Right hindlimb (tissue), 1 donor: ENCODE results near the gene RCE1.

Experiments used
- DNase-seq: peaks from one replicate; pipeline ENCODE4 v3.0.0-alpha.2; 2018

Gene RCE1

DNA sequence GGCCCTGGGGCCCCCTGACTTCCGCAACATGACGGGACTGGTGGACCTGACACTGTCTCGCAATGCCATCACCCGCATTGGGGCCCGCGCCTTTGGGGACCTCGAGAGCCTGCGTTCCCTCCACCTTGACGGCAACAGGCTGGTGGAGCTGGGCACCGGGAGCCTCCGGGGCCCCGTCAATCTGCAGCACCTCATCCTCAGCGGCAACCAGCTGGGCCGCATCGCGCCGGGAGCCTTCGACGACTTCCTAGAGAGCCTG, 14.6 kb downstream of the RCE1 start:
- DNase-seq = no peak

DNA sequence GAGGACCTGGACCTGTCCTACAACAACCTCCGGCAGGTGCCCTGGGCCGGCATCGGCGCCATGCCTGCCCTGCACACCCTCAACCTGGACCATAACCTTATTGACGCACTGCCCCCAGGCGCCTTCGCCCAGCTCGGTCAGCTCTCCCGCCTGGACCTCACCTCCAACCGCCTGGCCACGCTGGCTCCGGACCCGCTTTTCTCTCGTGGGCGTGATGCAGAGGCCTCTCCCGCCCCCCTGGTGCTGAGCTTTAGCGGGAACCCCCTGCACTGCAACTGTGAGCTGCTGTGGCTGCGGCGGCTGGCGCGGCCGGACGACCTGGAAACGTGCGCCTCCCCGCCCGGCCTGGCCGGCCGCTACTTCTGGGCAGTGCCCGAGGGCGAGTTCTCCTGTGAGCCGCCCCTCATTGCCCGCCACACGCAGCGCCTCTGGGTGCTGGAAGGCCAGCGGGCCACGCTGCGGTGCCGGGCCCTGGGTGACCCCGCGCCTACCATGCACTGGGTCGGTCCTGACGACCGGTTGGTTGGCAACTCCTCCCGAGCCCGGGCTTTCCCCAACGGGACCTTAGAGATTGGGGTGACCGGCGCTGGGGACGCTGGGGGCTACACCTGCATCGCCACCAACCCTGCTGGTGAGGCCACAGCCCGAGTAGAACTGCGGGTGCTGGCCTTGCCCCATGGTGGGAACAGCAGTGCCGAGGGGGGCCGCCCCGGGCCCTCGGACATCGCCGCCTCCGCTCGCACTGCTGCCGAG, 15.1 kb downstream of the RCE1 start:
- no peak for DNase-seq

DNA sequence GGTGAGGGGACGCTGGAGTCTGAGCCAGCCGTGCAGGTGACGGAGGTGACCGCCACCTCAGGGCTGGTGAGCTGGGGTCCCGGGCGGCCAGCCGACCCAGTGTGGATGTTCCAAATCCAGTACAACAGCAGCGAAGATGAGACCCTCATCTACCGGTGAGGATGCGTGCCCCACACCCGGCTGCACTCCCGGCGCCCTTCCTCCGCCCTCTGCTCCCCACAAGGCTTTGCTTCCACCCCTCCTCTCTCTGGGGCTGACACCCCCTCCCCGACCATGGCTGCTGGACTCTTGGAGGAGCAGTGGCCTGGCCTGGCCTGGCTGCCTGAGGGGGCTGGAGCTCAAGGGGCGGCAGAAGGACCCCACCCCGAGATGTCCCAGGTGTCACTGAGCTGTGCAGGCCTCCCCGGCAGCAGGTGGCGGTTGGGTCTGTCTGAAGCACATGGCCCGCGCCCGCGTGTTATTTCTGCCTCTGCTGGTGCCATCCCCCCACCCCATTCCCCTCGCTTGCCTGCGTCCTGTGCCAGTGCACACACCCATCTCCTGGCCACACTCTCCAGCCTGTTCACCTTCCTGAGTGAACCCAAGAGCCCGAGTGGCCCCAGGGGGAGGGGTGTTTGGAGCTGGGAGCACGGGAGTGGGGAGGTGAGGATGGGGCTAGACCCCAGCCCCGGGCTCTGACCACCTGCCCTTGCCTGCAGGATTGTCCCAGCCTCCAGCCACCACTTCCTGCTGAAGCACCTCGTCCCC, 15.9 kb downstream of the RCE1 start:
- no peak for DNase-seq

DNA sequence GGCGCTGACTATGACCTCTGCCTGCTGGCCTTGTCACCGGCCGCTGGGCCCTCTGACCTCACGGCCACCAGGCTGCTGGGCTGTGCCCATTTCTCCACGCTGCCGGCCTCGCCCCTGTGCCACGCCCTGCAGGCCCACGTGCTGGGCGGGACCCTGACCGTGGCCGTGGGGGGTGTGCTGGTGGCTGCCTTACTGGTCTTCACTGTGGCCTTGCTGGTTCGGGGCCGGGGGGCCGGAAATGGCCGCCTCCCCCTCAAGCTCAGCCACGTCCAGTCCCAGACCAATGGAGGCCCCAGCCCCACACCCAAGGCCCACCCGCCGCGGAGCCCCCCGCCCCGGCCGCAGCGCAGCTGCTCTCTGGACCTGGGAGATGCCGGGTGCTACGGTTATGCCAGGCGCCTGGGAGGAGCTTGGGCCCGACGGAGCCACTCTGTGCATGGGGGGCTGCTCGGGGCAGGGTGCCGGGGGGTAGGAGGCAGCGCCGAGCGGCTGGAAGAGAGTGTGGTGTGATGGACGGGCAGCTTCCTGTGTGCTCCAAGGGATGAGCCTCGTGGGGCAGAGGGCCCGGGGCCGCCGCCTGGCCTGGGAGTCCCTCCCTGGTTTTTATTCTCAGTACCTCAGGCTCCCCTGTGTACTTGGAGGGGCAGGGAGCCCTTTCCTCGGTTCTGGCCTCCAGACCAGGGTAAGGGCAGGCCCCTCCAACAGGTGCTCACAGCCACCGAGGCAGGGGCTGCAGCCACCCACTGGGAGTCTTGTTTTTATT, 16.6 kb downstream of the RCE1 start:
- peak; percentile 24 for DNase-seq

DNA sequence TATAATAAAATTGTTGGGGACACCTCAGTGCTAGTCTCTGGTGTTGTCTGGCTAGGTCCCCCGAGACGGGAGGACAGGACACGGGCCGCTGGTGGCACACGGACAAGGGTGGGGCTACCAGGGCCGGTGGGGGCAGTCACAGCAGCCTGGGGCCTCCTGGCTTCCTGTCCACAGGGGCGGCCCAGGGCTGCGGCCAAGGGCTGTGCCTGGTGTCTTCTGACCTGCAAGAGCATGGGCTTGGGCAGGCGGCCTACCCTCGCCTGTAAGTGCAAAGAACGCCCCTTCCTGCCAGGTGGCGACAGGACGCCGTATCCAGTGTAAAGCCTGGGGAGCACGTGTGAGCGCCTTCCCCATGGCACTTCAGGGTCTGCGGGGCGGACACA, 17.2 kb downstream of the RCE1 start:
- peak; percentile 17 for DNase-seq

DNA sequence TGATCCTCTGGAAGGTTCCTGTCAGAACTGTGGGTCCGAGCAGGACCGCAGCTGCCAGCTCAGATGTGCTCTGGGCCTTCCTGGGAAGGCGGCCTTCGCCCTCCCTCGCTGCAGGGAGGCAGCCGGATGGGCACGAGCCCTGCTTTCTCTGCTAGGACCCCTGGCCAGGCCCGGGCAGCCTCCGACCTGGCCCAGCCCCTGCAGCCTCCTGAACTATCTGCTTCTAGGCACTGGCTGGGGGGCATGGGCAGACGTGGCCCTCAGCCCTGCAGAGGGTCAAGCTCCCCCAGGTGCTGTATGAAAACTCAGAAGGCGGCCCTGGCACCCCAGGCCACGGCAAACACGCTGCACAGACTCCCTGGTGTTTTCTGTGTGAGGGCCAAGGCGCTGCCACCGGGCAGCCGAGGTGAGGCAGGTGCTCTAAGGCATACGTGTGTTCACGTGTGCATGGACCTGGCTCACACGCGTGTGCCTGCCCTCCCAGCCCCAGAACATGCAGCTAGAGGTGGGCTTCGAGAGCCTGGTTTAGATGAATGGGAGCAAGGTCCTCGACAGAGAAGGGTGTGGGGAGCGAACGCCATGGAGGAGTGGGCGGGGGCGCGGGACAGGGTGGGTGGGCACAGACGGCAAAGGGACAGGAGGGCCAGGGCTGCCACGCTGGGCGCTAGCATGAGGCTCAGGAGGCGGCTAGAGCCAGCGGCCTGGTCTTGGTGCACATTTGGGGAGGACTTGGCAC, 18.0 kb downstream of the RCE1 start:
- peak; percentile 18 for DNase-seq

DNA sequence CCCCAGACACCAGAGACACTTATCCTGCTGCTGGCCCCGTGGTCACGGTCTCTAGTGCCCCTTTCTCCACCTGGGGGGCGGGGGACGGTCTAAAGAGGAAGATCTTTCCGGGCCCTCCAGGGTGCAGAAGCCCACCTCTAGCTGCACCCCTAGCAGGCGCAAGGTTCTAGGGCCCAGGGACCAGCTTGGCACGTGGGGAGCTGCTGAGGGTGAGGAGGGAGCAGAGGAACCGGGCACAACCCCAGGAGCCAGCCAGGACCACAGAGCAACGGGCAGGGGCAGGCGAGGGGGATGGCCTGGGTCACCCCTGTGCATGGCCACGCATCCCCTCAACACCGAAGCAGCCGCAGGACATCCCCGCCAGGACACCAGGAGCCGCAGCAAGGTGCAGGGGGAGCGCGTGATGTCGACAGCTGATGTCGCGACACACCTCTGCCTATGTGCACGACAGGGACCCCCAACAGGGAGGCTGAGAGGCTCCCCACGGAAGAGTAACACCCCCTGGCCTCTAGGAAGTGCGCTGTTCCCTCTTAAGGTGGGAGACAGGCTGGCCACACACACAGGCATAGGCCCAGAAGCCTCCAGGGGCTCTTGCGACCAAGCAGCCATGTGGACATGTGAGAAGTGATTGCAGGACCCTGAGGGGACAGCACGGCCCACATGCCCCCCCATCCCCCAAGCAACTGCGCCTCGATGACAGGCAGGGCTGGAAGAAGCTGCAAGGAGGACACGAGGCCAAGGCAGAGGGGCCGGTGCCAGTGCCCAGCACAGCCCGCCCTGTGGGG, 18.7 kb downstream of the RCE1 start:
- peak; percentile 14 for DNase-seq

DNA sequence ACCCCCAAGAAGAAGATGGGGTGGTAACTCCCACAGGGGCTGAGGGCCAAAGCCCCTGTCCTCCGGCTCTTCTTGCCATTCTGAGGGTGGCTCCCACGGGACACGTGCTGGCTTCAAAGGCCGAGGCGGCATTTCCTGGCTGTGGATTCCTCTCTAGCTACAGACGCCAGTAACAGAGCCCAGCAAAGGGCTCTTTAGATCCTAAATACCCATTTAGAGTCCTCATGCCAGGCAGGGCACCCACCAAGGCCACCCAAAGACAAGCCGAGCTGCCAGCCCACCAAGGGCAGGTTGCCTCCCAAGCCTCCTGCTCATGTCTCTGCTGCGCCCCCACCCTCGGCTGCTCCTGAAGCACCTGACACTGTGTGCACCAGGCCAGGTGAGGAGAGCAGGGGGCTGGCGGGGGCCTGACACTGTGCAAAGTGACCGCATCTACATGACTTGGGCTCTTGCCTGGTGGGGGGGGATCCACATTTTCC, 19.4 kb downstream of the RCE1 start:
- DNase-seq = no peak

DNA sequence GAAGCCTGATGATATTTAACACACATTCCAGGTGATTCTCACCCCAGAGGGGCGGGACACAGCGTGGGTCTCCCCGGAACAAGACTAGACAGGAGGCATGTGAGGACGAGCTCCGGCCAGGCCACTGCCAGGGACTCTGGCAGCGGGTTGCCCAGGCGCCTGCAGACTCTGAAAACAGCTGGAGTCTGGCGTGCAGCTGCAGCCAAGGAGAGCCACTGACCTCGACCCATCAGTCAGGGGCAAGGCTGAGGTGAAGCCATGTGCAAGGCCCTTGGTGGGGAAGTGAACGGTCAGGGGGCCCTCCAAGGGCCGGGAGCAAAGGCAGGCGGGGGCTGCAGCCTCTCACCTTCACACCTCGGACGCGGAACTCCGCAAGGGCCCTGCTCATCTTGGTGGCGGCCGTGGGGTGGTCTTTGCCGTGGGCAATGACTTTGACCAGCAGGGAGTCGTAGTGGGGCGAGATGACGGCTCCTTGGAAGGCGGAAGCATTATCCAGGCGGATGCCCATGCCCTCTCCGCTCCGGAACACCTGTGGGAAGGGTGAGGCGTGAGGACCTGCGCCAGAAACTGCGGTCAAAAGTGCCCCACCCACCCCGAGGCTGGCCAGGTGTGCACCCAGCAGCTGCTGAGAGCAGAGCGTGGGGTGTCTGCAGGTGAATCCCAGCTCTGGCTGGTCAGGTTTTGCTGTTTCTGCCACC, 20.3 kb downstream of the RCE1 start:
- DNase-seq = no peak

DNA sequence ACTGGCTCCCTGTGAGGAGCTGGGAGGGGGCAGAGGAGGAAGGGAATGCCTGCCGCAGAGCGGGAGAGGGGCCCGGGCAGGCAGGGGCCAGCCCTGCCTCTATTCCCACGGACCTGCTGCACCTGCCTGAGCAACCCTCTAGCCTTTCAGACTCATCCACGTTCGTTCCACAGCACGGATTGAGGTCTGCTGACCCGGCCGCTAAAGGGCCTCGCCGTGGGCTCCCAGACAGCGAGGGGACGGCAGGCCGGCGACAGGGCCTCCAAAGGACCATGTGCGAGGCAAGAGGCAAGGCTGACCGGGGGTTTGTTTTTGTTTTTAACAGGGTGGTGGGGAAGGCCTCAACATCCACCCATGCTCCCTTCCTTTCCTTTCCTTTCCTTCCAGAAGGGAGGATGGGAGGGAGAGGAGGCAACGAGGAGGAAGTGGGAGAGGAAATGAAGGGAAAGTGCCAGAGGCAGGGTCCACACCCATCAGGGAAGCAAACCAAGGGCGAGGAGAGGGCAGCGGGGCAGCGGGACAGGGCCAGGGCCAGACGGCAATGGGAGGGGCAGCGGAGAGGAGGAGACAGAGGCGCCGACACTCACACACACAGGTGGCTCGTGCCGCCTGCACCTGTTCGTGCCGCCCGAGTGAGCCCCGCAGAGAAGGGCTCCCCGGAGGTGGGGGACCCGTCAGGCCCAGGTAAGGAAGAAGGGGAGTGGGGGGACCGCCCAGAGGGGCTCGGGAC, 21.1 kb downstream of the RCE1 start:
- no peak for DNase-seq

DNA sequence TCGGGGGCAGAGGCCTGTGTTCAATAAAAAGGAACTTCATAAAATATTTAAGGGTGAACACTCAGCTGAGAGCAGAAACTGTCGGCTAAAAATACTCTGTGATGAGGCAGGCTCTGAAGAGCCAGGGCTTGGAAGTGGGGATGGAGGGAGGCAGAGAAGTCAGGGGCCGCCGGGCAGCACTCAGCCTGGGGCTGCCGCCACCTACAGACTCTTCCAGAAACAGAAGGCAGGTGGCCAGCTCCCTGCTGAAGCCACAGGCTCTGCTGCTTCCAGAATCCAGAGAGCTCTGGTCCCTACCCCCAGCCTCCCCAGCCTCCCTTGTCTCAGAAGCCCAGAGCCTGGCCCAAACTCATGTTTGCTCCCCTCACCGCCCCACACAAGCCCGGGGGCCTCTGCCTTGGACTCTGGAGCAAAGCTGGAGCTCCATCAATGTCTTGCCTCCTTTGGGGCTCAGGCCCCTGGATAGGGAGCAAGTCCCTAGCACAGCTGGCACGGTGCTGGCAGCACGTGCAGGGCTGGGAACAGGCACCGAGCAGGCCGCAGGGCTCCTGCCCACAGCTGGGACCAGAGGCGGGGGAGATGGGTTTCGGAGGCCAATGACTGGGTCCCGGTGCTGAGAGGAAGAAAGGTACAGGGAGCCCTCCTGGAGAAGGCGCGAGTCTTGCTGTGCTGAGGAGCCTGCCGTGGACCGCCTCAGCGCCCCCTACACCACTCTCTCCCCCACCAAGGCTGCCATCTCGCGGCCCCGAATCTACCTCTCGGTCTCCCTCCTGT, 21.9 kb downstream of the RCE1 start:
- DNase-seq = peak; percentile 35

DNA sequence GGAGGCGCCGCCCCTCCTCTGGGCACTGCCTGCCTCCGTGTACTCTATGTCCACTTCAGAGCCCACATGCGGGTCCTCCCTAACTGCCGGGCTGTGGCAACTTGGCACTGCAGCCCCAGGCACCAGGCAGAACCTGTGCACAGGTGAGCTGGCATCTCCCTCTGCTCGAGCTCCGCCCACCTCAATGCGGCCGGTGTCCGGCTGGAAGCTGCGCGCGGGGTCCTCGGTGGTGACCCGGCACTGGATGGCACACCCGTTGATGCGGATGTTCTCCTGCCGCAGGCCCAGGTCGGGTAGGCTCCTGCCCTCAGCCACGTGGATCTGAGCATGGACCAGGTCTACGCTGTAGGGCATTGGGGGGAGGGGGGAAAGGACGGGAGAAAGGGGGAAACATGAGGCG, 22.8 kb downstream of the RCE1 start:
- no peak for DNase-seq

DNA sequence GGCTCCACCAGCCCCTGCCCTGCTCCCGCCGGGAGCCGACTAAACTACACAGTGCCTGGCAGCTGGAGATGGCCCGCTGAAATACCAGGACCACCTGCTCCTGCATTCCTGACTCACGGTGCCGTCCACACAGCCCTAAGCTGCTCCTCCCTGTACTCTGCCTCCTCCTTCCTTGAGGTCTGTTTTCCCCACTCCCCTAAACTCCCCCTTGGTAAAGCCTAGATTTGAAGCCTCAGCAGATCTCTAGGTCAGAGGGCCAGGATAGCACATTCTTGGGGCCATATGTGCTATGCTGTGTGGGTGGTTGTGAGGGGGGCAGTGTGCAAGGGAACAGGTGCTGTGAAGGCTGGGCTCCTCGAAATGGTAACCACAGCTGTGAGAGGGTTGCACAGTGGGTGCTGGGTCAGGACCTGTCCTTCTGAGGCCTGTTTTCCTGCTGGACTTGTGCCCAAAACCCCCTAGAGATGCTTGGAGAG, 23.3 kb downstream of the RCE1 start:
- peak; percentile 78 for DNase-seq

DNA sequence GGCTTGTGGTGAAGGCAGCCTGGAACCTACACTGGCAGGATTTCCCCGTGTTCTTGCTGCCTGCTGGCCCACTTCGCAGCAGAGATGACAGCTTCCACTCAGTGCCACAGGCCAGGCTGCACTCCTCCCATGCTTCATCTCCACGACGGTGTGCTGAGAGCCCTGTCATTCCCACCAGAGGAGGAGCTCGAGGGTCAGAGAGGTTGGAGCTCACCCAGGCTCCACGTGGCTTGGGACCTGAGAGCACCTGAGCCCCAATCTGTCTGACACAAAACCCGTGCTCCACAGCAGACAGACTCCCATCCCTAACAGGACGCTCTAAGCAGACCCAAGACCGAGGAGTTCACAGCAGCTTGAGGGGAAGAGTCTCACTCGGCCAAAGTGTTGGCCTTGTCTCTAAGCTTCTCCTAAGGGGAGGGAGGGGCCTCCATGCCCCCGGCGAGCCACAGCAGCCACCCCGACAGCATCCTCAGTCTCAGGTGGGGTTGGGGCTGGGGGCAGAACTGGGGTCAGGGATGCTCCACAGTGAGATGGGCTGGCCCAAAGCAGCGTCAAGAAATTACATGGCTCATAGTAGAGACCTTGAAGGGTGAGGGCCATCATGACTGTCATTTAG, 24.3 kb downstream of the RCE1 start:
- no peak for DNase-seq

DNA sequence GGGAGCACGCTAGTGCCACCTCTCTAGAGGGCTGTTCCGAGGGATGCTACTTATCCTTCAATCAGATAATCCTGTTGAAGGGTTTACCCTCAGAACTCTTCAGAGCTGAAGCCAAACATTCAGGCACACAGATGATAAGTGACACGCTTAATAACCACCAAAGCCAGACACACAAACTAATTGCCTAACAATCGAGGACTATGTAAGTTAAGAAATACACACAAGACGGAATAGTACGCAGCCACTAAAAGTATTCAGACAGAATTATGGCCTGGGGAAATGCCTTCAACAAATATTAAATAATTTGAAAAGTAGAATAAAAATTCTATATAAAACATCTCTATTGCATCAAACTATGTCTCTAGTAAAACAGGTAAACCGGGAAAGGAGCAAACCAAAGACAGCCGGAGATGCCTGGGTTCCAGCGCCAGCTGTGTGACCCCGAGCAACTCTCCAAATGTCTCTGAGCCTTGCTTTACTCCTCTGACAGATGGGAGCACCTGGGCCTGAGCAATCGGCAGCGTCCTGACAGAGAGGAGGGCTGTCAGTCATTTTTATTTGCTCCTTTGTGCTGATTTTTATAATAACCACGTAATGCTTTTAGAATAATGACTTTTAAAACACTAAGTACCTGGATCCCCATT, 25.0 kb downstream of the RCE1 start:
- no peak for DNase-seq

DNA sequence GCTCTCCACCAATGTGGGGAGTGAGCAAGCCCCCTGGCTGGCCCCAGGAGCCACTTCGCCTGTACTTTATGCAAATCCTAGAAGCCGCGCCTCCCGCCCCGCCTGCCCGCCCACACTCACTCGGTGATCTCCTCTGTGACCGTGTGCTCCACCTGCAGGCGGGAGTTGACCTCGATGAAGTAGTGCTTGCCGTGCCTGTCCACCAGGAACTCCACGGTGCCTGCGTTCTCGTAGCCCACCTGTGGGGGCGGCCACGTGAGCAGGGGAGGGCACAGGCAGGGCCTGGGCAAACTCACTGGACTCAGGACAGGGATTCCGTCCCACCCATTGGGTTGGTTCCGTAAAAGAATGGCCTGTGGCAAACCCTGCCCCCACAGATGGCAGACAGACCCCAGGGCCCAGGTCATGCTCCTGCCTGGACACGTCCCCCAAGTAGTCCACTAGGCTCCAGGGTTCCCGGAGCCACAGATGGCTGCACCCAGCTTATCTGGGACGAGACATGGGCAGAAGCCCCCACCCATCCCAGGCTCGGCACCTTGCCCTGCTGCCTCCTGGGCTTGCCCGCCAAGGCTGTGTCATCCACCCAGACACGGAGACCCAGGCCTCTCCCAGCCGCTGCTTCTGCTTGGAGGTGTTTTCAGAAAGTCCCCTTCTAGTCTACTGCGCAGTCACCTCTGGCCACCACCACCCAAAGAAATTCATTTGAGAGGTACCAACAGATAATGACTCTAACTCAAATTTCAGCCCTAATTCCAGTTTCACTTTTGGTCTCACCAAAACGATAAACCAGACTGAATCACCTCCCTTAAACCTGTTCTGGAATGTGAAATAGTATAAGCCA, 25.7 kb downstream of the RCE1 start:
- DNase-seq = no peak

DNA sequence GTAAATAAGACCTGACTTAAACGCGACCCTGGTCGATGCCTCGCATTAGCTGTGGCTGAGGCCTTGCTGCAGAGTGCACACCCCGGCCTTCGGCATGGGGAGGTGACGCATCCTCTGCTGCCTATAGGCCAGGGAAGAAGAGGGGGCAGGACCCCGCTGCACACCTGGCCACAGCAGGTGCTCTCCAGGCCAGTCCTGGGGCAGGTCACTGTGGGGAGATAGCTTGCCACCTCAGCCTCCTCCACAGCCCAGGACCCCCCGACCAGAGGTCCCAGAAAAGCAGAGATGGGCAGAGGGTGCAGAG, 26.3 kb downstream of the RCE1 start:
- DNase-seq = no peak

DNA sequence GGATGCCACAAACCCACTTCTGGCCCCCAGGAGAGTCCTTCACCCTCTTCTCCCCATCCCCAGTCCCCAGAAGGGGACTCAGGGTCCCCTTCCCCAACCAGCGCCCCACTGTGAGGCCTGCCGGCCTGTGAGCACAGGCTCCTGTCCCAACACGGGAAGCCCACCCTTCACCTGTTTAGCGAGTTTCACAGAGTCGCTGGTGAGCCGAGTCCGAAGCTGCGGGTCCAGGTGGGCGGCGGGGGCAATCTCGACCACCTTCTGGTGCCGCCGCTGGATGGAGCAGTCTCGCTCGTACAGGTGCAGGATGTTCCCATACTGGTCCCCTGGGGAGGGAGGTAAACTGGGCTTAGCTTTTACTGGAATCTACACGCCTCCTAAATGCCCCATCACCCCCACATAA, 26.9 kb downstream of the RCE1 start:
- no peak for DNase-seq
